A549 (cell line): Measurements from ENCODE around the gene XRCC6. TPM values are rescaled to one million over a fixed set of nuclear protein-coding genes. Genes with fewer than 3 reads are reported as not detected.

ENCODE experiments used
- ATAC-seq, 2 experiments: fragments of 200-7000 bp in 1 of 2; fragments of >200 bp in 1 of 2; cut with Nextera tagmentation in 1 of 2; cut with Tn5 transposase in 1 of 2; 3 replicates each; pipeline versions ENCODE4 v1.8.0 to v1.9.1; 2018 to 2020; ENCODE audit warnings: mild to moderate bottlenecking in 1 of 2, moderate library complexity in 1 of 2
- CTCF ChIA-PET: fragments of 300-600 bp; sonication (Branson Sonifier 250); formaldehyde crosslinking; extraction: SDS; loops from one replicate; lab custom pipeline; 2021; ENCODE audit warnings: antibody characterized with exemption, inconsistent platforms; lab: Yijun Ruan, JAX
- POLR2A ChIA-PET: fragments of 350-600 bp; formaldehyde crosslinking; extraction: SDS; loops from one replicate; lab custom pipeline; 2021; ENCODE audit warnings: antibody characterized with exemption, inconsistent platforms; lab: Yijun Ruan, JAX
- DNase-seq, 2 experiments: peaks; one replicate each; pipeline versions ENCODE4 v3.0.0 to v3.0.0-alpha.2; 2011 to 2016; ENCODE audit warnings: low read depth in 1 of 2, low spot score in 1 of 2
- FAIRE-seq: peaks from 2 replicates; lab custom pipeline; 2011; peaks lifted over from hg19 to GRCh38; lab: Jason Lieb, UNC
- H3K27ac ChIP-seq, 2 experiments: fragments of >200 bp; sonication (Bioruptor Twin); formaldehyde crosslinking; 3 replicates each; pipeline ENCODE4 v1.5.1; 2016 to 2017
- H3K4me1 ChIP-seq: fragments of >200 bp; sonication (Bioruptor Twin); formaldehyde crosslinking; 3 replicates; pipeline ENCODE4 v1.6.1; 2016
- H3K4me2 ChIP-seq: fragments of >200 bp; sonication (Bioruptor Twin); formaldehyde crosslinking; 3 replicates; pipeline ENCODE4 v1.6.1; 2016
- H3K4me3 ChIP-seq: fragments of >200 bp; sonication (Bioruptor Twin); formaldehyde crosslinking; 3 replicates; pipeline ENCODE4 v1.5.1; 2016
- H3K9me3 ChIP-seq: fragments of >200 bp; sonication (Bioruptor Twin); formaldehyde crosslinking; 3 replicates; pipeline ENCODE4 v1.6.1; 2016
- BHLHE40 ChIP-seq: IDR thresholded peaks from 2 replicates; pipeline ENCODE4 v1.6.1; 2012; ENCODE audit warnings: low read depth, low read length, inconsistent platforms
- CEBPB ChIP-seq, 2 experiments: fragments of >200 bp in 1 of 2; sonication (Bioruptor Twin) in 1 of 2; formaldehyde crosslinking in 1 of 2; IDR thresholded peaks; 2 replicates each; pipeline ENCODE4 v1.6.1; 2012 to 2016
- CHD4 ChIP-seq: fragments of 200-600 bp; sonication (generic); IDR thresholded peaks from 2 replicates; pipeline ENCODE4 v1.6.1; 2016; ENCODE audit warnings: antibody characterized with exemption, mild to moderate bottlenecking, borderline replicate concordance
- FOSL2 ChIP-seq, 2 experiments: fragments of 450-650 bp in 1 of 2; fragments of >200 bp in 1 of 2; sonication (Bioruptor Twin) in 1 of 2; formaldehyde crosslinking; IDR thresholded peaks; 2 replicates each; pipeline versions ENCODE4 v1.5.0 to v1.6.1; 2016 to 2020; ENCODE audit warnings: mild to moderate bottlenecking in 1 of 2, moderate library complexity in 1 of 2
- FOXS1 ChIP-seq: fragments of 250-450 bp; sonication (Bioruptor Pico); IDR thresholded peaks from 2 replicates; pipeline ENCODE4 v1.5.0; 2020; ENCODE audit warnings: mild to moderate bottlenecking, moderate library complexity
- HOXA7 ChIP-seq: fragments of 250-450 bp; sonication (Bioruptor Pico); IDR thresholded peaks from 2 replicates; pipeline ENCODE4 v1.5.0; 2020; ENCODE audit warnings: mild to moderate bottlenecking, moderate library complexity
- HOXB5 ChIP-seq: fragments of 250-450 bp; sonication (Bioruptor Pico); IDR thresholded peaks from 2 replicates; pipeline ENCODE4 v1.5.0; 2020; ENCODE audit warnings: mild to moderate bottlenecking, moderate library complexity
- JUN ChIP-seq, 2 experiments: fragments of >200 bp; sonication (Bioruptor Twin); formaldehyde crosslinking; IDR thresholded peaks; 2 replicates in 1 of 2; 3 replicates in 1 of 2; pipeline ENCODE4 v1.6.1; 2016 to 2017
- KDM5A ChIP-seq: fragments of 200-600 bp; sonication (generic); IDR thresholded peaks from 2 replicates; pipeline ENCODE4 v1.6.1; 2016; ENCODE audit warnings: antibody characterized with exemption, mild to moderate bottlenecking
- MAZ ChIP-seq: fragments of 150-350 bp; IDR thresholded peaks from 2 replicates; pipeline ENCODE4 v1.6.1; 2014; ENCODE audit warnings: antibody characterized with exemption, low read depth, low read length, borderline replicate concordance
- MYC ChIP-seq: IDR thresholded peaks from 2 replicates; pipeline ENCODE4 v1.6.1; 2012; ENCODE audit warnings: mild to moderate bottlenecking, inconsistent platforms, low read length, improper control_type of control experiment, borderline replicate concordance
- NFE2L2 ChIP-seq: fragments of 150-350 bp; conservative IDR thresholded peaks from 2 replicates; pipeline ENCODE4 v1.6.1; 2014; ENCODE audit warnings: low read length
- POLR2A ChIP-seq: IDR thresholded peaks from 2 replicates; pipeline ENCODE4 v1.6.1; 2012; ENCODE audit warnings: mild to moderate bottlenecking, low read length
- REST ChIP-seq: fragments of 200-600 bp; sonication (generic); IDR thresholded peaks from 2 replicates; pipeline ENCODE4 v1.6.1; 2016; ENCODE audit warnings: antibody characterized with exemption, mild to moderate bottlenecking, moderate library complexity
- ZC3H11A ChIP-seq: fragments of 450-650 bp; IDR thresholded peaks from 2 replicates; pipeline ENCODE4 v1.6.1; 2014; ENCODE audit warnings: antibody characterized with exemption, mild to moderate bottlenecking
- ZSCAN20 ChIP-seq: fragments of 250-450 bp; sonication (Bioruptor Pico); IDR thresholded peaks from 2 replicates; pipeline ENCODE4 v1.8.0; 2022; ENCODE audit warnings: mild to moderate bottlenecking, moderate library complexity
- WGBS: methylation state at CpG from one replicate; pipeline ENCODE4 v1.1.6; 2017; ENCODE audit errors: missing lambda C conversion rate; 5-methylcytosine and 5-hydroxymethylcytosine counted together
- polyA plus RNA-seq, 4 experiments: library from polyadenylated mRNA; depleted of rRNA in 3 of 4; stranded (reverse); fragments of >200 nt; fragmentation: RNase III in 1 of 4; extraction: RNeasy Plus Mini Kit Qiagen cat#74134 plus additional on column Dnase treatment in 1 of 4; gene quantifications; 2 replicates in 3 of 4; 3 replicates in 1 of 4; pipeline ENCODE4 v1.2.3, GENCODE V29; 2011 to 2017
- TF ChIP-seq, protein P1 (sequence below): fragments of 450-650 bp; IDR thresholded peaks from 2 replicates; pipeline ENCODE4 v1.6.1; 2014; ENCODE audit warnings: antibody characterized with exemption
- TF ChIP-seq, protein P2 (sequence below): fragments of 250-450 bp; sonication (Bioruptor Pico); IDR thresholded peaks from 2 replicates; pipeline ENCODE4 v1.5.0; 2021; ENCODE audit warnings: mild to moderate bottlenecking, moderate library complexity, borderline replicate concordance
- TF ChIP-seq, protein P3 (sequence below): fragments of >200 bp; sonication (Bioruptor Twin); formaldehyde crosslinking; IDR thresholded peaks from 3 replicates; pipeline ENCODE4 v1.5.1; 2016

Gene XRCC6
- polyA plus RNA-seq, 2 of the 4 experiments (the other 2 are of a cell fraction), result 139 to 556 TPM

DNA sequence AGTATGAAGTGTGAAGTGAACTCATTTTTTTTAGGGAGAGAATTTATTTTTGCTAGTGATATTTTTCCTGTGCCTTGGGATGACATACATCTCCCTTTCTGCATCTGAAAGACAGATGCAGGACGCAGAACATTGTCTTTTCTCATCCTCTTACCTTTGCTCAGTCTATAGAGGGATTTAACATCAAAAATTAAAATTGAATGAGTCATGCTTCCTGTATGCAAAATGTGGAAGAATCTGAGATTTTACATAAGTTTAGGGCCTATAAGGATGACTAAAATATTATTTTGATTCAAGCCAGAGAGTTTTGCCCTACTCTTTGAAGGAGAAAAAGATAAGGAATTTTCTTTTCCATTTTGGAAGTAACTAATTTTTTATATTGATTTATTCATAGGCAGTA is 27.3 kb downstream of the XRCC6 start:
- H3K4me1 ChIP-seq, result no peaks in the 10 kb centered on the region
- no peak overlapping the region for H3K4me3 ChIP-seq
- ChIA-PET CTCF (interaction anchor here (1.7 kb wide), 1 partner anchor 18 kb away, joined by 4 read pairs; no protein-coding TSS in a partner anchor), POLR2A (no interaction called here)
- ATAC-seq (no peak), FAIRE-seq (no peak), DNase-seq (no peak)
- no peak overlapping the region for H3K27ac ChIP-seq
- no peak overlapping the region for H3K4me2 ChIP-seq
- no peaks in the 10 kb centered on the region for H3K9me3 ChIP-seq
- WGBS, result 94% methylated on average over 1 of the region's 1 CpG
- TF ChIP-seq FOSL2 (IDR thresholded peaks at IDR 0.05) (no peak), FOSL2 (CRISPR knock-in tag; IDR thresholded peaks at IDR 0.05) (peak; percentile 36; the same call in 1 of the 2 replicates), REST (no peak)
- TF ChIP-seq, protein P1, sequence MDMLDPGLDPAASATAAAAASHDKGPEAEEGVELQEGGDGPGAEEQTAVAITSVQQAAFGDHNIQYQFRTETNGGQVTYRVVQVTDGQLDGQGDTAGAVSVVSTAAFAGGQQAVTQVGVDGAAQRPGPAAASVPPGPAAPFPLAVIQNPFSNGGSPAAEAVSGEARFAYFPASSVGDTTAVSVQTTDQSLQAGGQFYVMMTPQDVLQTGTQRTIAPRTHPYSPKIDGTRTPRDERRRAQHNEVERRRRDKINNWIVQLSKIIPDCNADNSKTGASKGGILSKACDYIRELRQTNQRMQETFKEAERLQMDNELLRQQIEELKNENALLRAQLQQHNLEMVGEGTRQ, result no peak

GRCh38 chr22:41650229-41650628 is 29.1 kb downstream of the XRCC6 start:
- CTCF ChIA-PET, result interaction anchor here (0.7 to 4.6 kb wide), 4 partner anchors 10 to 106 kb away, joined by 3 to 19 read pairs (median 4); no protein-coding TSS in a partner anchor

More at GRCh38 chr22:41650229-41650628, 29.1 kb downstream of the XRCC6 start:
- Histone ChIP-seq H3K4me2 (no peak overlapping the region), H3K4me3 (no peak overlapping the region), H3K9me3 (no peaks in the 10 kb centered on the region), H3K27ac (no peak overlapping the region), H3K4me1 (no peaks in the 10 kb centered on the region)
- FAIRE-seq (no peak), ATAC-seq (no peak), DNase-seq (no peak)
- no CpG with 5 or more reads among the region's 1 CpG for WGBS
- POLR2A ChIA-PET, result no interaction called here
- TF ChIP-seq FOSL2 (IDR thresholded peaks at IDR 0.05) (no peak), FOSL2 (CRISPR knock-in tag; IDR thresholded peaks at IDR 0.05) (no peak), CEBPB (IDR thresholded peaks at IDR 0.05) (no peak), KDM5A (no peak), REST (no peak), FOXS1 (CRISPR knock-in tag) (no peak), NFE2L2 (no peak), ZSCAN20 (CRISPR knock-in tag) (no peak), JUN (IDR thresholded peaks at IDR 0.05) (no peak), MYC (no peak), MAZ (no peak), BHLHE40 (no peak), CHD4 (no peak), POLR2A (no peak), HOXA7 (CRISPR knock-in tag) (no peak), ZC3H11A (no peak), HOXB5 (CRISPR knock-in tag) (no peak)
- TF ChIP-seq, protein P2, sequence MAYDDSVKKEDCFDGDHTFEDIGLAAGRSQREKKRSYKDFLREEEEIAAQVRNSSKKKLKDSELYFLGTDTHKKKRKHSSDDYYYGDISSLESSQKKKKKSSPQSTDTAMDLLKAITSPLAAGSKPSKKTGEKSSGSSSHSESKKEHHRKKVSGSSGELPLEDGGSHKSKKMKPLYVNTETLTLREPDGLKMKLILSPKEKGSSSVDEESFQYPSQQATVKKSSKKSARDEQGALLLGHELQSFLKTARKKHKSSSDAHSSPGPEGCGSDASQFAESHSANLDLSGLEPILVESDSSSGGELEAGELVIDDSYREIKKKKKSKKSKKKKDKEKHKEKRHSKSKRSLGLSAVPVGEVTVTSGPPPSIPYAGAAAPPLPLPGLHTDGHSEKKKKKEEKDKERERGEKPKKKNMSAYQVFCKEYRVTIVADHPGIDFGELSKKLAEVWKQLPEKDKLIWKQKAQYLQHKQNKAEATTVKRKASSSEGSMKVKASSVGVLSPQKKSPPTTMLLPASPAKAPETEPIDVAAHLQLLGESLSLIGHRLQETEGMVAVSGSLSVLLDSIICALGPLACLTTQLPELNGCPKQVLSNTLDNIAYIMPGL, result no peak
- TF ChIP-seq, protein P3, sequence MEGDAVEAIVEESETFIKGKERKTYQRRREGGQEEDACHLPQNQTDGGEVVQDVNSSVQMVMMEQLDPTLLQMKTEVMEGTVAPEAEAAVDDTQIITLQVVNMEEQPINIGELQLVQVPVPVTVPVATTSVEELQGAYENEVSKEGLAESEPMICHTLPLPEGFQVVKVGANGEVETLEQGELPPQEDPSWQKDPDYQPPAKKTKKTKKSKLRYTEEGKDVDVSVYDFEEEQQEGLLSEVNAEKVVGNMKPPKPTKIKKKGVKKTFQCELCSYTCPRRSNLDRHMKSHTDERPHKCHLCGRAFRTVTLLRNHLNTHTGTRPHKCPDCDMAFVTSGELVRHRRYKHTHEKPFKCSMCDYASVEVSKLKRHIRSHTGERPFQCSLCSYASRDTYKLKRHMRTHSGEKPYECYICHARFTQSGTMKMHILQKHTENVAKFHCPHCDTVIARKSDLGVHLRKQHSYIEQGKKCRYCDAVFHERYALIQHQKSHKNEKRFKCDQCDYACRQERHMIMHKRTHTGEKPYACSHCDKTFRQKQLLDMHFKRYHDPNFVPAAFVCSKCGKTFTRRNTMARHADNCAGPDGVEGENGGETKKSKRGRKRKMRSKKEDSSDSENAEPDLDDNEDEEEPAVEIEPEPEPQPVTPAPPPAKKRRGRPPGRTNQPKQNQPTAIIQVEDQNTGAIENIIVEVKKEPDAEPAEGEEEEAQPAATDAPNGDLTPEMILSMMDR, result no peak
